Brain microvascular endothelial cell (primary cell): ENCODE data around the gene CHRM2.

Experiments
- DNase-seq: peaks from one replicate; pipeline ENCODE4 v3.0.0-alpha.2; 2020
- H3K27ac ChIP-seq: fragments of 250-450 bp; sonication (Bioruptor Pico); 2 replicates; pipeline ENCODE4 v1.5.1; 2020; ENCODE audit warnings: mild to moderate bottlenecking, moderate library complexity
- H3K27me3 ChIP-seq: fragments of 250-450 bp; sonication (Bioruptor Pico); replicated peaks from 2 replicates; pipeline ENCODE4 v1.5.1; 2020; ENCODE audit warnings: mild to moderate bottlenecking
- H3K36me3 ChIP-seq: fragments of 250-450 bp; sonication (Bioruptor Pico); replicated peaks from 2 replicates; pipeline ENCODE4 v1.5.1; 2020; ENCODE audit warnings: mild to moderate bottlenecking
- H3K4me3 ChIP-seq: 2 replicates; pipeline ENCODE4 v1.5.1; 2011; ENCODE audit warnings: low read depth, mild to moderate bottlenecking, control low read depth, low read length, moderate library complexity
- in situ Hi-C: cut with HindIII; loops from 2 replicates; pipeline ENCODE4 v1.10.0; 2017; ENCODE audit warnings: low sequenced_read_pairs, low pct_ligation_motif_present
- TF ChIP-seq, protein P1 (sequence below): IDR thresholded peaks from 2 replicates; pipeline ENCODE4 v1.5.1; 2011; ENCODE audit warnings: low read depth, mild to moderate bottlenecking, moderate library complexity, low read length, control low read depth, inconsistent platforms; ENCODE audit errors: missing control alignments

Gene CHRM2

GRCh38 chr7:136883046-136883445, 14.6 kb downstream of the CHRM2 start:
- Histone ChIP-seq H3K27me3 (no peaks in the 10 kb centered on the region), H3K4me3 (no peak overlapping the region), H3K36me3 (no peaks in the 10 kb centered on the region), H3K27ac (no peak overlapping the region)
- DNase-seq, result no peak
- in situ Hi-C loops, result no loop called here
- TF ChIP-seq, protein P1, sequence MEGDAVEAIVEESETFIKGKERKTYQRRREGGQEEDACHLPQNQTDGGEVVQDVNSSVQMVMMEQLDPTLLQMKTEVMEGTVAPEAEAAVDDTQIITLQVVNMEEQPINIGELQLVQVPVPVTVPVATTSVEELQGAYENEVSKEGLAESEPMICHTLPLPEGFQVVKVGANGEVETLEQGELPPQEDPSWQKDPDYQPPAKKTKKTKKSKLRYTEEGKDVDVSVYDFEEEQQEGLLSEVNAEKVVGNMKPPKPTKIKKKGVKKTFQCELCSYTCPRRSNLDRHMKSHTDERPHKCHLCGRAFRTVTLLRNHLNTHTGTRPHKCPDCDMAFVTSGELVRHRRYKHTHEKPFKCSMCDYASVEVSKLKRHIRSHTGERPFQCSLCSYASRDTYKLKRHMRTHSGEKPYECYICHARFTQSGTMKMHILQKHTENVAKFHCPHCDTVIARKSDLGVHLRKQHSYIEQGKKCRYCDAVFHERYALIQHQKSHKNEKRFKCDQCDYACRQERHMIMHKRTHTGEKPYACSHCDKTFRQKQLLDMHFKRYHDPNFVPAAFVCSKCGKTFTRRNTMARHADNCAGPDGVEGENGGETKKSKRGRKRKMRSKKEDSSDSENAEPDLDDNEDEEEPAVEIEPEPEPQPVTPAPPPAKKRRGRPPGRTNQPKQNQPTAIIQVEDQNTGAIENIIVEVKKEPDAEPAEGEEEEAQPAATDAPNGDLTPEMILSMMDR, result peak; percentile 41

DNA sequence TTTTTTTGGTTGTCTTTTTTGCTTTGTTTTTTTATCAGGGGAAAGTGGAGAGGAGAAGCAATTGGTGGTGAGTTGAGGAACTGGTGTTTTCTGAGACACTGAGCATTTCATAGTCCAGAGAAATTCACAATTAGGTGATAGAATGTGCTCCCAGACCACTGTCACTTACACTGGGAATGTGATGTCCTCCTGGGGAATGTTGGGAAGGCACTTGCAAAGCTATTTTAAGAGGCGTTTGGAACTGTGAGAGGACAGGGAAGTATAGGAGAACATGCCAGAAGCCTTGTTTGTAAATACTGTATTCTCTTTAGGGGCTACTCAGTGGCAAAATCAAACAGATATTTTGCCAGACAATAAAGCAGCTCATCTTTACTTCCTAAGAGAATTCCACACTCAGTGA, 16.0 kb downstream of the CHRM2 start:
- in situ Hi-C loops, result no loop called here
- DNase-seq, result no peak
- no peaks in the 10 kb centered on the region for H3K36me3 ChIP-seq
- no peak overlapping the region for H3K4me3 ChIP-seq
- no peak overlapping the region for H3K27ac ChIP-seq
- TF ChIP-seq, protein P1, result no peak
- H3K27me3 ChIP-seq, result no peaks in the 10 kb centered on the region

DNA sequence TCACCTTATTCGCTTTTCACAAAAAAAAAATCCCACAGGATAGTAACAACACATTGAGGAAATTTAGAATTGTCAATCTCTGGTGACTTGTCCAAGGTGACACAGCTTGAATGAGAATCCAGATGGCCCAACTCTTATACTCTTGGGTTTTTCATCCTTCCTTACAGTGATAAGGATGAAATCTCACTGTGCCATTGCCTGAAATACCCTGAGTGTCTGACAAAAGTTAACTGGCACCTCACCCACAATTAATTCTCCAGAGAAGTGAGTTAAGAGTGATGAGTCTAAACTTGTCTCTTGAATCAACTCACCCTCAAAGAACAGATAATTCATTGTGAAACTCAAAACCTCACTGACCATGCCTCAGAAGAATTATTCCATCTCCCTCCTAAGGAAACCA, 18.9 kb downstream of the CHRM2 start:
- Histone ChIP-seq H3K27ac (no peak overlapping the region), H3K27me3 (no peaks in the 10 kb centered on the region), H3K4me3 (no peak overlapping the region), H3K36me3 (no peaks in the 10 kb centered on the region)
- in situ Hi-C loops, result no loop called here
- TF ChIP-seq, protein P1, result no peak
- no peak for DNase-seq

GRCh38 chr7:136890399-136890798, 21.9 kb downstream of the CHRM2 start:
- DNase-seq, result peak; percentile 20
- H3K27ac ChIP-seq, result no peak overlapping the region
- H3K36me3 ChIP-seq, result no peaks in the 10 kb centered on the region
- no peak overlapping the region for H3K4me3 ChIP-seq
- no peaks in the 10 kb centered on the region for H3K27me3 ChIP-seq
- TF ChIP-seq, protein P1, result no peak
- in situ Hi-C loops, result no loop called here

GRCh38 chr7:136891850-136892249, 23.4 kb downstream of the CHRM2 start:
- in situ Hi-C loops, result no loop called here
- TF ChIP-seq, protein P1, result no peak
- H3K27ac ChIP-seq, result no peak overlapping the region
- H3K27me3 ChIP-seq, result no peaks in the 10 kb centered on the region
- DNase-seq, result no peak
- no peaks in the 10 kb centered on the region for H3K36me3 ChIP-seq
- no peak overlapping the region for H3K4me3 ChIP-seq

DNA sequence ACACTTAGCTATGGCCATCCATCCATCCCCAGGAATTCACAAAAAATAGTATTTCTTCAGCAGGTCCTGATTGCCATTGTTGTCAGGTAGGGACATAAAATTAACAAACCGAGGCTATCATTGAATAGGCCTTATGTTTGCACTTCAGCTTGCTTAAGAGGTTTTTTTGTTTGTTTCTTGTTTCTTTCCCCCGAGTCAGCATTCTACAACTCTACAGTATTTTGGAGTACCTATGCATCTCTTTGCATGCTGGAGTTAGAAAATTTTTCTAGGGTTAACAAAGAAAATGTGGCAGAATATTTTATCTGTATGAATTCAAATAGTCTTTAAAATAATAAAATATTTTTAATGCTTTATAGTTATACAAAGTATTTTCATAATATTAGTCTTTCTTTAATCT, 26.3 kb downstream of the CHRM2 start:
- Histone ChIP-seq H3K27ac (no peak overlapping the region), H3K36me3 (no peaks in the 10 kb centered on the region), H3K4me3 (no peak overlapping the region), H3K27me3 (no peaks in the 10 kb centered on the region)
- no peak for DNase-seq
- TF ChIP-seq, protein P1, result no peak
- in situ Hi-C loops, result no loop called here
